Neural progenitor cell (in vitro differentiated cells): ENCODE data around the gene BEND2. TPM values are rescaled to one million over a fixed set of nuclear protein-coding genes. Genes with fewer than 3 reads are reported as not detected.

ENCODE experiments used
- DNase-seq: peaks from one replicate; pipeline ENCODE4 v3.0.0-alpha.2; 2016; ENCODE audit warnings: low spot score
- H2AFZ ChIP-seq: fragments of 200-600 bp; sonication (generic); replicated peaks from 2 replicates; pipeline ENCODE4 v1.6.1; 2016; ENCODE audit warnings: antibody characterized with exemption
- H3F3A ChIP-seq: fragments of 200-600 bp; sonication (generic); 2 replicates; pipeline ENCODE4 v1.6.1; 2016; ENCODE audit warnings: antibody characterized with exemption, low read depth
- H3K27ac ChIP-seq: fragments of 200-600 bp; sonication (generic); 2 replicates; pipeline ENCODE4 v1.5.1; 2016; ENCODE audit warnings: mild to moderate bottlenecking
- H3K27me3 ChIP-seq: fragments of 200-600 bp; sonication (generic); 2 replicates; pipeline ENCODE4 v1.6.1; 2016; ENCODE audit warnings: mild to moderate bottlenecking, moderate library complexity
- H3K36me3 ChIP-seq: fragments of 200-600 bp; sonication (generic); 2 replicates; pipeline ENCODE4 v1.5.1; 2016
- H3K4me1 ChIP-seq: fragments of 200-600 bp; sonication (generic); 2 replicates; pipeline ENCODE4 v1.6.1; 2016; ENCODE audit warnings: mixed run types
- H3K4me2 ChIP-seq: fragments of 200-600 bp; sonication (generic); 2 replicates; pipeline ENCODE4 v1.6.1; 2016
- H3K4me3 ChIP-seq: fragments of 200-600 bp; sonication (generic); 2 replicates; pipeline ENCODE4 v1.5.1; 2016
- H3K79me2 ChIP-seq: fragments of 200-600 bp; sonication (generic); 2 replicates; pipeline ENCODE4 v1.6.1; 2016; ENCODE audit warnings: low read depth
- H3K9ac ChIP-seq: fragments of 200-600 bp; sonication (generic); 2 replicates; pipeline ENCODE4 v1.6.1; 2016
- H3K9me3 ChIP-seq: fragments of 200-600 bp; sonication (generic); 2 replicates; pipeline ENCODE4 v1.5.1; 2016; ENCODE audit warnings: low read depth
- H4K20me1 ChIP-seq: fragments of 200-600 bp; sonication (generic); 2 replicates; pipeline ENCODE4 v1.6.1; 2016; ENCODE audit warnings: low read depth
- H3K27ac Mint-ChIP-seq: 3 replicates; pipeline ENCODE4 v1.8.0; 2021; ENCODE audit warnings: mixed read lengths
- H3K27me3 Mint-ChIP-seq: 2 replicates; pipeline ENCODE4 v1.8.0; 2022; ENCODE audit warnings: low read depth, mild to moderate bottlenecking, inconsistent platforms, moderate library complexity, mixed read lengths; ENCODE audit not compliant: insufficient read depth
- H3K36me3 Mint-ChIP-seq: 3 replicates; pipeline ENCODE4 v1.8.0; 2021; ENCODE audit warnings: mixed read lengths
- H3K4me1 Mint-ChIP-seq: 3 replicates; pipeline ENCODE4 v1.8.0; 2021; ENCODE audit warnings: mixed read lengths
- H3K4me3 Mint-ChIP-seq: 3 replicates; pipeline ENCODE4 v1.8.0; 2021; ENCODE audit warnings: mild to moderate bottlenecking, moderate library complexity, mixed read lengths
- H3K9me3 Mint-ChIP-seq: 3 replicates; pipeline ENCODE4 v1.8.0; 2020; ENCODE audit warnings: mixed read lengths
- CTCF ChIP-seq: fragments of 200-600 bp; sonication (generic); IDR thresholded peaks from 2 replicates; pipeline ENCODE4 v1.5.1; 2017; ENCODE audit warnings: antibody characterized with exemption, mild to moderate bottlenecking
- EZH2 ChIP-seq: fragments of 200-600 bp; sonication (generic); IDR thresholded peaks from 2 replicates; pipeline ENCODE4 v1.6.1; 2017; ENCODE audit warnings: antibody characterized with exemption, mild to moderate bottlenecking, moderate library complexity
- EZH2phosphoT487 ChIP-seq: fragments of 200-600 bp; sonication (generic); IDR thresholded peaks from 2 replicates; pipeline ENCODE4 v1.6.1; 2017; ENCODE audit warnings: antibody characterized with exemption
- total RNA-seq: library from RNA; depleted of rRNA; stranded (reverse); fragments of >200 nt; gene quantifications from 2 replicates; pipeline ENCODE4 v1.2.3, GENCODE V29; 2015; ENCODE audit warnings: low replicate concordance

BEND2 gene
- total RNA-seq, 1 donor from 2014 or later, result not detected

GRCh38 chrX:18203631-18204030, 17.1 kb downstream of the BEND2 start:
- TF ChIP-seq EZH2phosphoT487 (no peak), EZH2 (no peak), CTCF (no peak)
- Histone ChIP-seq H3K27ac (no peak overlapping the region), H3K4me3 (no peak overlapping the region), H3K27me3 (no peaks in the 10 kb centered on the region), H2AFZ (no peak overlapping the region), H4K20me1 (no peaks in the 10 kb centered on the region), H3K9ac (no peak overlapping the region), H3K4me1 (no peaks in the 10 kb centered on the region), H3K4me2 (no peak overlapping the region), H3K79me2 (no peaks in the 10 kb centered on the region), H3K36me3 (no peaks in the 10 kb centered on the region), H3F3A (no peaks in the 10 kb centered on the region), H3K9me3 (no peaks in the 10 kb centered on the region)
- Mint-ChIP-seq H3K4me1 (no peaks in the 10 kb centered on the region), H3K9me3 (peaks cover 2% of the 10 kb centered on the region), H3K27me3 (peaks cover 3% of the 10 kb centered on the region), H3K36me3 (no peaks in the 10 kb centered on the region), H3K27ac (no peak overlapping the region), H3K4me3 (no peak overlapping the region)
- DNase-seq, result no peak

DNA sequence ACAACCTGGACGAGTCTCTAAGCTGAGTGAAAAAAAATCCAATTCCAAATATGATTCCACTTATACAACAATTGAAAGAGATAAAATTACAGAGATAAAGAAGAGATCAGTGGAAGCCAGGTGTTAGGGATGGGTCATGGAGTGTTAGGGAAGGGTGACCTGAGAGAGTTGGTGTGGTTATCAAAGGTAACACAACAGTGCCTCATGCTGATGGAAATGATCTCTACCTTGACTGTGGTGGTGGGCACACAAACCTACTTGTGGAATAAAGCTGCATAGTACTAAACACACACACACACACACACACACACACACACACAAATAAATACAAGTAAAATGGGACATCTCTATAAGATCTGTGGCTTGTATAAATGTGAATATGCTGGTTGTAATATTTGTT, 26.0 kb downstream of the BEND2 start:
- Histone ChIP-seq H3K4me3 (no peak overlapping the region), H3K27me3 (no peaks in the 10 kb centered on the region), H3K4me2 (no peak overlapping the region), H3F3A (no peaks in the 10 kb centered on the region), H3K9ac (no peak overlapping the region), H3K27ac (no peak overlapping the region), H2AFZ (no peak overlapping the region), H3K9me3 (no peaks in the 10 kb centered on the region), H3K79me2 (no peaks in the 10 kb centered on the region), H4K20me1 (no peaks in the 10 kb centered on the region), H3K4me1 (no peaks in the 10 kb centered on the region), H3K36me3 (no peaks in the 10 kb centered on the region)
- Mint-ChIP-seq H3K4me3 (no peak overlapping the region), H3K36me3 (no peaks in the 10 kb centered on the region), H3K4me1 (no peaks in the 10 kb centered on the region), H3K9me3 (peaks cover 2% of the 10 kb centered on the region), H3K27ac (no peak overlapping the region), H3K27me3 (no peaks in the 10 kb centered on the region)
- DNase-seq, result no peak
- TF ChIP-seq EZH2 (no peak), EZH2phosphoT487 (no peak)

GRCh38 chrX:18179446-18179845, 41.2 kb downstream of the BEND2 start:
- H2AFZ ChIP-seq, result no peak overlapping the region
- H3K27ac ChIP-seq, result no peak overlapping the region
- H3K9me3 ChIP-seq, result no peaks in the 10 kb centered on the region
- no peaks in the 10 kb centered on the region for H3K36me3 Mint-ChIP-seq
- H3K4me3 ChIP-seq, result no peak overlapping the region
- DNase-seq, result no peak
- H3K79me2 ChIP-seq, result no peaks in the 10 kb centered on the region
- no peaks in the 10 kb centered on the region for H3K36me3 ChIP-seq
- H4K20me1 ChIP-seq, result no peaks in the 10 kb centered on the region
- H3K9me3 Mint-ChIP-seq, result peaks cover 14% of the 10 kb centered on the region
- H3K4me3 Mint-ChIP-seq, result no peak overlapping the region
- no peak for TF ChIP-seq CTCF
- no peak for TF ChIP-seq EZH2
- TF ChIP-seq EZH2phosphoT487, result no peak
- H3K4me2 ChIP-seq, result no peak overlapping the region
- no peaks in the 10 kb centered on the region for H3K4me1 Mint-ChIP-seq
- no peak overlapping the region for H3K9ac ChIP-seq
- no peak overlapping the region for H3K27ac Mint-ChIP-seq
- H3K27me3 Mint-ChIP-seq, result no peaks in the 10 kb centered on the region
- H3F3A ChIP-seq, result no peaks in the 10 kb centered on the region
- H3K4me1 ChIP-seq, result no peaks in the 10 kb centered on the region
- H3K27me3 ChIP-seq, result no peaks in the 10 kb centered on the region

GRCh38 chrX:18174971-18175370, 45.7 kb downstream of the BEND2 start:
- Histone ChIP-seq H4K20me1 (no peaks in the 10 kb centered on the region), H3K79me2 (no peaks in the 10 kb centered on the region), H3K4me3 (no peak overlapping the region), H2AFZ (no peak overlapping the region), H3K9me3 (no peaks in the 10 kb centered on the region), H3K27me3 (no peaks in the 10 kb centered on the region), H3K9ac (no peak overlapping the region), H3F3A (no peaks in the 10 kb centered on the region), H3K27ac (no peak overlapping the region), H3K36me3 (no peaks in the 10 kb centered on the region), H3K4me1 (no peaks in the 10 kb centered on the region), H3K4me2 (no peak overlapping the region)
- no peak for DNase-seq
- Mint-ChIP-seq H3K36me3 (no peaks in the 10 kb centered on the region), H3K4me1 (no peaks in the 10 kb centered on the region), H3K27me3 (no peaks in the 10 kb centered on the region), H3K9me3 (peaks cover 2% of the 10 kb centered on the region), H3K27ac (no peak overlapping the region), H3K4me3 (no peak overlapping the region)
- TF ChIP-seq CTCF (no peak), EZH2phosphoT487 (no peak), EZH2 (no peak)
